Measurements from ENCODE around the gene INSM1. TPM values are rescaled to one million over a fixed set of nuclear protein-coding genes. Genes with fewer than 3 reads are reported as not detected.

Gene INSM1
- total RNA-seq, 2 donors from 2014 or later = 0.35 to 0.73 TPM

DNA sequence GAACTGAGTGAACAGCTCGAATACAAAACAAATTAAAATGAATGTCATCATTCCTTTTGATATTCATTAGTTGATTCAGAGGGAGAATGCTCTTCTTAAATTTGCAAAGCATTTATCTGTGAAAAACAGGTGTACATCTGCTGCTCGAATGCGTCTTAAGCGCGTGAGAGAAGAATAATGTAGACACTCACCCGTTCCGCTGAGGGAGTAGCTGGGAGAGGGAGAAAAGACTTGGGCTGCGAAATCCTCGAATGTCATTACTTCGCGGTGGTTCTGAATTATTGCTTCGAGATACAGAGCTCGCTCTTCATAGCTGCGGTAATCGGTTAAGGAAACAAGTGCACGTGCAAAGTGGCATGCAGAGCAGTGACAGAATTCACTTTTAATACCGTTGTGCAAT, 43.9 kb downstream of the INSM1 start:
- no peak overlapping the region for H3K4me3 Mint-ChIP-seq

DNA sequence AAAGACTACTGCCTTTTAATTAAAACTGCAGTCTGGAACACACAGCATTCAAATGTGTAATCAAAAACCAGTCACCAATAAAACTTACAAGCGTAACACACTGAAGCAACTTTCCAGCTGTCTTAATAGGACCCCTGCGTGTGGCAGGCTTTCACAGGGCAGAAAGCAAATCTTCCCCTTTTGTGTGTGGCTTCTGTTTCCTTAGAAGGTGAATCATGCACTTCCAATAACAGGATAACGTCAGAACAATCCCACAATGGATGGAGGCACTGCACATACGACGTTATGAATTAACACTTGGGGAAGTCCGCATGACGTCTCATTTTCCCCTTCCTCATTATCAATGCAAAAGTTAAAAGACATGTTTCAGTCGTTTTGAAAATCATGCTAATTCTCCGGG, 44.8 kb downstream of the INSM1 start:
- H3K9me3 ChIP-seq (ENCODE audit: control insufficient read depth, low read length) = no peaks in the 10 kb centered on the region
- peak overlapping the region; percentile 79 for H3K27ac ChIP-seq (ENCODE audit: low read depth, low read length)
- Mint-ChIP-seq H3K27me3 (ENCODE audit: insufficient read depth) (peaks cover 57% of the 10 kb centered on the region), H3K4me1 (peaks cover 26% of the 10 kb centered on the region), H3K36me3 (ENCODE audit: low read depth) (no peaks in the 10 kb centered on the region), H3K27ac (no peak overlapping the region), H3K9me3 (no peaks in the 10 kb centered on the region), H3K4me3 (no peak overlapping the region)
- TF ChIP-seq, protein P1, sequence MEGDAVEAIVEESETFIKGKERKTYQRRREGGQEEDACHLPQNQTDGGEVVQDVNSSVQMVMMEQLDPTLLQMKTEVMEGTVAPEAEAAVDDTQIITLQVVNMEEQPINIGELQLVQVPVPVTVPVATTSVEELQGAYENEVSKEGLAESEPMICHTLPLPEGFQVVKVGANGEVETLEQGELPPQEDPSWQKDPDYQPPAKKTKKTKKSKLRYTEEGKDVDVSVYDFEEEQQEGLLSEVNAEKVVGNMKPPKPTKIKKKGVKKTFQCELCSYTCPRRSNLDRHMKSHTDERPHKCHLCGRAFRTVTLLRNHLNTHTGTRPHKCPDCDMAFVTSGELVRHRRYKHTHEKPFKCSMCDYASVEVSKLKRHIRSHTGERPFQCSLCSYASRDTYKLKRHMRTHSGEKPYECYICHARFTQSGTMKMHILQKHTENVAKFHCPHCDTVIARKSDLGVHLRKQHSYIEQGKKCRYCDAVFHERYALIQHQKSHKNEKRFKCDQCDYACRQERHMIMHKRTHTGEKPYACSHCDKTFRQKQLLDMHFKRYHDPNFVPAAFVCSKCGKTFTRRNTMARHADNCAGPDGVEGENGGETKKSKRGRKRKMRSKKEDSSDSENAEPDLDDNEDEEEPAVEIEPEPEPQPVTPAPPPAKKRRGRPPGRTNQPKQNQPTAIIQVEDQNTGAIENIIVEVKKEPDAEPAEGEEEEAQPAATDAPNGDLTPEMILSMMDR (conservative IDR thresholded peaks at IDR 0.05) = no peak
- no peaks in the 10 kb centered on the region for H3K4me1 ChIP-seq (ENCODE audit: control insufficient read depth, insufficient read depth, low read length)
- H3K4me3 ChIP-seq (ENCODE audit: low read length) = no peak overlapping the region
- no peak overlapping the region for H3K9ac ChIP-seq (ENCODE audit: extremely low read depth, low read length, poor library complexity, severe bottlenecking)
- WGBS, 2 experiments (ENCODE audit: insufficient coverage in 1 of 2, insufficient read length in 1 of 2) = 56 to 65% methylated on average over 9 of the region's 9 CpGs
- H3K36me3 ChIP-seq (ENCODE audit: control insufficient read depth, insufficient read depth, low read length) = no peaks in the 10 kb centered on the region
- DNase-seq = no peak
- peaks cover 24% of the 10 kb centered on the region for H3K27me3 ChIP-seq (ENCODE audit: control insufficient read depth, insufficient read depth, low read length, poor library complexity, severe bottlenecking)

More for the DNA sequence above, 43.9 kb downstream of the INSM1 start:
- TF ChIP-seq, protein P1 (conservative IDR thresholded peaks at IDR 0.05) = no peak
- no peak overlapping the region for H3K9ac ChIP-seq (ENCODE audit: extremely low read depth, low read length, poor library complexity, severe bottlenecking)
- no peak for DNase-seq
- Mint-ChIP-seq H3K27ac (no peak overlapping the region), H3K27me3 (ENCODE audit: insufficient read depth) (peaks cover 53% of the 10 kb centered on the region), H3K4me1 (peaks cover 26% of the 10 kb centered on the region), H3K36me3 (ENCODE audit: low read depth) (no peaks in the 10 kb centered on the region), H3K9me3 (no peaks in the 10 kb centered on the region)
- H3K27ac ChIP-seq (ENCODE audit: low read depth, low read length) = peak overlapping the region; percentile 39
- peak overlapping the region; percentile 10 for H3K4me3 ChIP-seq (ENCODE audit: low read length)
- H3K9me3 ChIP-seq (ENCODE audit: control insufficient read depth, low read length) = no peaks in the 10 kb centered on the region
- H3K36me3 ChIP-seq (ENCODE audit: control insufficient read depth, insufficient read depth, low read length) = no peaks in the 10 kb centered on the region
- H3K27me3 ChIP-seq (ENCODE audit: control insufficient read depth, insufficient read depth, low read length, poor library complexity, severe bottlenecking) = peaks cover 24% of the 10 kb centered on the region
- 68 to 73% methylated on average over 15 to 17 of the region's 17 CpGs for WGBS, 2 experiments (ENCODE audit: insufficient coverage in 1 of 2, insufficient read length in 1 of 2)
- H3K4me1 ChIP-seq (ENCODE audit: control insufficient read depth, insufficient read depth, low read length) = no peaks in the 10 kb centered on the region

DNA sequence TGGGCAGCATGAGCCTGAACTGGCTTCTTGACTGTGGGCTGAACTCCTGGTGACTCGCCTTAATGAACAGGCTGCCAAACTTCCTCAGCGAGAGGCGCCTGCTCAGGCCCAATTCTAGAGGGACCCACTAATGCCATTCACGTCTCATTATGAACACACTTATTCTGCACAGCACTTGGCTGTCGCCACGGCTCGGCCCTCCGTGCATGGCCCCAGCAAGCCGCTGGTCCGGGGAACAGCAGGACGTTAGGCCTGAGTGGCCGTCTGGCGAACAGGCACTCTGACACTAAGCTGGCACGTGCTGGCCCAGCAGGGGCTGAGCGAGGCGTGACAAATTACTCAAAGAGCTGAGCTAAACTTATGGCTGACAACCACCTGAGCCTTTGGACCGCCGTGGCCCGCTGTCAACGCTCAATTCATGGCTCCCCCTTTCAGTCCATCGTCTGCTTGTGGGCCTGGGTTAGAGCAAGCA, 45.9 kb downstream of the INSM1 start:
- H3K36me3 ChIP-seq (ENCODE audit: control insufficient read depth, insufficient read depth, low read length) = no peaks in the 10 kb centered on the region
- Mint-ChIP-seq H3K27me3 (ENCODE audit: insufficient read depth) (peaks cover 57% of the 10 kb centered on the region), H3K27ac (no peak overlapping the region), H3K4me1 (peaks cover 26% of the 10 kb centered on the region), H3K4me3 (no peak overlapping the region), H3K9me3 (no peaks in the 10 kb centered on the region), H3K36me3 (ENCODE audit: low read depth) (no peaks in the 10 kb centered on the region)
- H3K4me1 ChIP-seq (ENCODE audit: control insufficient read depth, insufficient read depth, low read length) = no peaks in the 10 kb centered on the region
- H3K27me3 ChIP-seq (ENCODE audit: control insufficient read depth, insufficient read depth, low read length, poor library complexity, severe bottlenecking) = peaks cover 24% of the 10 kb centered on the region
- peak; percentile 77 for DNase-seq
- H3K9me3 ChIP-seq (ENCODE audit: control insufficient read depth, low read length) = no peaks in the 10 kb centered on the region
- TF ChIP-seq, protein P1 (conservative IDR thresholded peaks at IDR 0.05) = no peak
- peak overlapping the region; percentile 79 for H3K27ac ChIP-seq (ENCODE audit: low read depth, low read length)
- H3K9ac ChIP-seq (ENCODE audit: extremely low read depth, low read length, poor library complexity, severe bottlenecking) = no peak overlapping the region
- H3K4me3 ChIP-seq (ENCODE audit: low read length) = no peak overlapping the region
- 39 to 83% methylated on average over 6 to 21 of the region's 21 CpGs for WGBS, 2 experiments (ENCODE audit: insufficient coverage in 1 of 2, insufficient read length in 1 of 2)
